K562 (cell line): Measurements from ENCODE around the gene DRC3. TPM values are rescaled to one million over a fixed set of nuclear protein-coding genes. Genes with fewer than 3 reads are reported as not detected.

ENCODE experiments used
- ATAC-seq: fragments of 200-7000 bp; cut with Tn5 transposase; 3 replicates; pipeline ENCODE4 v1.9.1; 2020; ENCODE audit warnings: moderate library complexity
- BruUV-seq: library from RNA; stranded (reverse); fragments of 400-500 nt; replicated peaks from 2 replicates; lab custom pipeline; 2021; lab: Mats Ljungman, UMichigan
- CTCF ChIA-PET: fragments of 300-600 bp; formaldehyde crosslinking; extraction: SDS; loops from one replicate; lab custom pipeline; 2021; ENCODE audit warnings: low intra/inter-chr PET ratio; lab: Yijun Ruan, JAX
- POLR2A ChIA-PET: fragments of 300-600, 350-650 bp; sonication (Branson Sonifier 250); formaldehyde crosslinking; extraction: SDS; loops from one replicate; lab custom pipeline; 2021; ENCODE audit warnings: antibody characterized with exemption, inconsistent platforms; lab: Yijun Ruan, JAX
- DNase-seq, 4 experiments: peaks; one replicate each; pipeline versions ENCODE4 v3.0.0 to v3.0.0-alpha.2; 2011 to 2018; ENCODE audit warnings: low spot score in 3 of 4, mixed read lengths in 3 of 4; ENCODE audit errors: extremely low read depth in 1 of 4
- FAIRE-seq: peaks from 2 replicates; lab custom pipeline; 2011; peaks lifted over from hg19 to GRCh38; lab: Jason Lieb, UNC
- H2AFZ ChIP-seq: 2 replicates; pipeline ENCODE4 v1.6.0; 2011; ENCODE audit warnings: low read depth, low read length, control low read depth, inconsistent platforms
- H3K27ac ChIP-seq: fragments of 200-600 bp; 3 replicates; pipeline ENCODE4 v1.8.0; 2011; ENCODE audit warnings: low read depth, mild to moderate bottlenecking, control low read depth, inconsistent platforms, low read length, moderate library complexity, mixed read lengths; ENCODE audit errors: extremely low read depth
- H3K27me3 ChIP-seq, 2 experiments: fragments of 300-600 bp in 1 of 2; 2 replicates in 1 of 2; 3 replicates in 1 of 2; pipeline versions ENCODE4 v1.6.0 to v1.8.0; 2011; ENCODE audit warnings: inconsistent platforms in 2 of 2, low read length in 2 of 2, mild to moderate bottlenecking in 1 of 2, mixed read lengths in 1 of 2, moderate library complexity in 1 of 2; ENCODE audit not compliant: control insufficient read depth in 2 of 2, insufficient read depth in 2 of 2
- H3K36me3 ChIP-seq: fragments of 300-600 bp; 3 replicates; pipeline ENCODE4 v1.8.0; 2011; ENCODE audit warnings: mild to moderate bottlenecking, low read length, inconsistent platforms; ENCODE audit not compliant: control insufficient read depth, insufficient read depth
- H3K4me1 ChIP-seq, 2 experiments: fragments of 200-600 bp in 1 of 2; replicated peaks in 1 of 2; 2 replicates in 1 of 2; 3 replicates in 1 of 2; pipeline versions ENCODE4 v1.5.1 to v1.8.0; 2011; ENCODE audit warnings: inconsistent platforms in 2 of 2, low read length in 2 of 2, mild to moderate bottlenecking in 1 of 2, mixed read lengths in 1 of 2, moderate library complexity in 1 of 2; ENCODE audit not compliant: control insufficient read depth in 2 of 2, insufficient read depth in 2 of 2
- H3K4me2 ChIP-seq: 2 replicates; pipeline ENCODE4 v1.6.1; 2011; ENCODE audit warnings: low read length, control low read depth, inconsistent platforms, mixed read lengths; ENCODE audit not compliant: insufficient read depth
- H3K4me3 ChIP-seq: fragments of 200-600 bp; sonication (generic), shearing (Covaris generic); 2 replicates; pipeline ENCODE4 v1.5.1; 2016; ENCODE audit warnings: control low read depth, inconsistent platforms
- H3K79me2 ChIP-seq: fragments of 200-600 bp; 3 replicates; pipeline ENCODE4 v1.8.0; 2011; ENCODE audit warnings: low read length, inconsistent platforms; ENCODE audit not compliant: control insufficient read depth, insufficient read depth
- H3K9ac ChIP-seq, 2 experiments: 2 replicates each; pipeline versions ENCODE4 v1.6.0 to v1.6.1; 2011; ENCODE audit warnings: low read depth in 2 of 2, low read length in 2 of 2, control low read depth in 1 of 2, inconsistent platforms in 1 of 2, mild to moderate bottlenecking in 1 of 2, mixed read lengths in 1 of 2; ENCODE audit not compliant: insufficient read depth in 1 of 2
- H3K9me1 ChIP-seq: one replicate; pipeline ENCODE4 v1.6.0; 2011; ENCODE audit warnings: inconsistent platforms, mild to moderate bottlenecking, low read length, moderate library complexity; ENCODE audit not compliant: control insufficient read depth, insufficient read depth
- H3K9me3 ChIP-seq: replicated peaks from 2 replicates; pipeline ENCODE4 v1.5.1; 2011; ENCODE audit warnings: low read depth, low read length, inconsistent platforms; ENCODE audit not compliant: control insufficient read depth, insufficient read depth
- H4K20me1 ChIP-seq: replicated peaks from 2 replicates; pipeline ENCODE4 v1.6.1; 2011; ENCODE audit warnings: low read length, inconsistent platforms, mixed read lengths; ENCODE audit not compliant: control insufficient read depth, insufficient read depth
- HDGF ChIP-seq: fragments of 450-650 bp; IDR thresholded peaks from 2 replicates; pipeline ENCODE4 v1.6.1; 2016
- HIVEP1 ChIP-seq: fragments of 250-450 bp; sonication (Bioruptor Pico); IDR thresholded peaks from 2 replicates; pipeline ENCODE4 v1.4.0; 2020; ENCODE audit warnings: mild to moderate bottlenecking
- PHB ChIP-seq: fragments of 250-450 bp; sonication (Bioruptor Pico); IDR thresholded peaks from 2 replicates; pipeline ENCODE4 v1.5.0; 2021
- ZNF280B ChIP-seq: fragments of 250-450 bp; sonication (Bioruptor Pico); IDR thresholded peaks from 2 replicates; pipeline ENCODE4 v1.5.1; 2021; ENCODE audit warnings: mild to moderate bottlenecking
- WGBS: fragments of 100-300 bp; shearing (Covaris generic); methylation state at CpG from one replicate; pipeline ENCODE4 v1.1.6; 2016; ENCODE audit warnings: low coverage, mixed read lengths; ENCODE audit not compliant: insufficient coverage; ENCODE audit errors: missing lambda C conversion rate; 5-methylcytosine and 5-hydroxymethylcytosine counted together
- in situ Hi-C: fragments of 300-500 bp; cut with MboI; formaldehyde crosslinking; loops from 4 replicates; pipeline ENCODE4 v1.15.0; 2018; ENCODE audit warnings: inconsistent platforms, mixed read lengths
- intact Hi-C: fragments of 100-400 bp; cut with micrococcal nuclease; formaldehyde crosslinking; loops from 2 replicates; pipeline ENCODE4 v1.14.2; 2022
- polyA plus RNA-seq, 8 experiments: library from polyadenylated mRNA; depleted of rRNA in 4 of 8; stranded (reverse) in 5 of 8; unstranded in 3 of 8; fragments of >200 nt; fragmentation: Nextera tagmentation in 2 of 8; fragmentation: Illumina TruSeq in 1 of 8; extraction: Ambion mirVana in 2 of 8; extraction: Trizol in 1 of 8; gene quantifications; 2 replicates each; pipeline versions ENCODE4 v1.2.1 to v1.2.3, GENCODE V29; 2011 to 2014; ENCODE audit warnings: inconsistent platforms in 1 of 8, missing spikeins in 1 of 8
- total RNA-seq, 7 experiments: library from RNA; depleted of rRNA in 6 of 7; stranded (reverse); fragments of >200 nt in 6 of 7; fragmentation: Illumina TruSeq in 2 of 7; extraction: Trizol in 2 of 7; gene quantifications; 2 replicates each; pipeline versions ENCODE4 v1.2.1 to v1.2.3, GENCODE V29; 2011 to 2021; ENCODE audit warnings: low replicate concordance in 1 of 7

DRC3 gene
- total and polyA plus RNA-seq, 9 of the 15 experiments (the other 6 are each of a cell fraction or from before 2014, with no cell fraction given): 0.10 to 0.84 (median 0.30) TPM; not detected in 3

- Histone ChIP-seq H3K9me3 (no peaks in the 10 kb centered on the region), H3K9ac (no peak overlapping the region), H3K36me3 (no peaks in the 10 kb centered on the region; the same call in 2 of the 3 replicates), H4K20me1 (no peaks in the 10 kb centered on the region), H3K4me2 (no peak overlapping the region), H3K79me2 (no peaks in the 10 kb centered on the region), H3K4me1 (peaks cover 0 to 10% of the 10 kb centered on the region in 2 experiments; a peak in 1 of 5 replicates), H3K9me1 (no peaks in the 10 kb centered on the region), H3K27me3 (no peaks in the 10 kb centered on the region), H3K27ac (no peak overlapping the region), H3K4me3 (no peak overlapping the region), H2AFZ (no peak overlapping the region)
- TF ChIP-seq HDGF (no peak), PHB (CRISPR knock-in tag) (no peak), ZNF280B (CRISPR knock-in tag) (no peak), HIVEP1 (CRISPR knock-in tag) (no peak)
- in situ Hi-C loops: no loop called here
- 86% methylated on average over 8 of the region's 8 CpGs for WGBS
- ChIA-PET POLR2A (interaction anchor here (0.9 to 1.0 kb wide), 2 partner anchors 9 to 89 kb away, joined by 3 to 4 read pairs; no protein-coding TSS in a partner anchor), CTCF (no interaction called here)
- no peak for FAIRE-seq
- intact Hi-C loops: no loop called here
- DNase-seq: no peak
- no TSS peak for BruUV-seq
- ATAC-seq: no peak
These were observed 37.2 kb downstream of the DRC3 start for GRCh38 chr17:18009609-18010420.
